Measurements from ENCODE around the gene SIX1. TPM values are rescaled to one million over a fixed set of nuclear protein-coding genes. Genes with fewer than 3 reads are reported as not detected.

The SIX1 gene
- total and polyA plus RNA-seq, 2 of the 13 experiments (the other 11 are each of a cell fraction or from before 2014, with no cell fraction given): 1.7 to 6.5 TPM

- TF ChIP-seq ZBTB34 (CRISPR knock-in tag; IDR thresholded peaks at IDR 0.05): no peak
- TF ChIP-seq TMF1 (CRISPR knock-in tag; IDR thresholded peaks at IDR 0.05; ENCODE audit: low read depth): no peak
- no peak for TF ChIP-seq PRDM4 (CRISPR knock-in tag; IDR thresholded peaks at IDR 0.05; ENCODE audit: borderline replicate concordance)
- no peak for TF ChIP-seq KIAA2018 (CRISPR knock-in tag; IDR thresholded peaks at IDR 0.05; ENCODE audit: borderline replicate concordance)
- TF ChIP-seq NBN (conservative IDR thresholded peaks at IDR 0.05): no peak
- no peak for TF ChIP-seq SP2 (CRISPR knock-in tag; IDR thresholded peaks at IDR 0.05)
- TF ChIP-seq ELF3 (CRISPR knock-in tag; IDR thresholded peaks at IDR 0.05): no peak
Observed at GRCh38 chr14:60599727-60600126, 49.5 kb downstream of the SIX1 start (continued).
